Measurements from ENCODE around the gene SF3B2. TPM values are rescaled to one million over a fixed set of nuclear protein-coding genes. Genes with fewer than 3 reads are reported as not detected.

Gene SF3B2
- total RNA-seq, 1 experiment from 2014 or later, result 358 TPM

Other genes starting within 250 kb of the SF3B2 start
- 2.0 and 2.1 TPM in 2 replicates for gene SNX32, start 218.4 kb upstream of the SF3B2 start, total RNA-seq (2021)
- 1,449 and 1,649 TPM in 2 replicates for gene CFL1, start 194.2 kb upstream of the SF3B2 start, total RNA-seq (2021)
- gene MUS81, start 191.9 kb upstream of the SF3B2 start, total RNA-seq (2021), result 64.6 and 77.4 TPM in 2 replicates
- 31.2 and 37.6 TPM in 2 replicates for gene EFEMP2, start 179.6 kb upstream of the SF3B2 start, total RNA-seq (2021)
- not detected in 2 replicates for gene CTSW, start 172.5 kb upstream of the SF3B2 start, total RNA-seq (2021)
- 98.5 and 116 TPM in 2 replicates for gene FIBP, start 163.9 kb upstream of the SF3B2 start, total RNA-seq (2021)
- 32.3 and 32.9 TPM in 2 replicates for gene CCDC85B, start 161.7 kb upstream of the SF3B2 start, total RNA-seq (2021)
- 12.6 and 29.0 TPM in 2 replicates for gene FOSL1, start 152.0 kb upstream of the SF3B2 start, total RNA-seq (2021)
- gene C11orf68, start 133.3 kb upstream of the SF3B2 start, total RNA-seq (2021), result 22.4 and 27.6 TPM in 2 replicates
- gene DRAP1, start 132.9 kb upstream of the SF3B2 start, total RNA-seq (2021), result 122 and 124 TPM in 2 replicates
- gene TSGA10IP, start 106.9 kb upstream of the SF3B2 start, total RNA-seq (2021), result not detected in 2 replicates
- gene SART1, start 90.6 kb upstream of the SF3B2 start, total RNA-seq (2021), result 95.8 and 96.3 TPM in 2 replicates
- gene EIF1AD, start 50.2 kb upstream of the SF3B2 start, total RNA-seq (2021), result 69.4 and 86.2 TPM in 2 replicates
- gene BANF1, start 49.9 kb upstream of the SF3B2 start, total RNA-seq (2021), result 541 and 556 TPM in 2 replicates
- gene CST6, start 40.4 kb upstream of the SF3B2 start, total RNA-seq (2021), result 2.3 and 3.9 TPM in 2 replicates
- gene CATSPER1, start 25.9 kb upstream of the SF3B2 start, total RNA-seq (2021), result not detected in 2 replicates
- 1.8 and 2.0 TPM in 2 replicates for gene GAL3ST3, start 3.2 kb upstream of the SF3B2 start, total RNA-seq (2021)
- 75.7 and 79.1 TPM in 2 replicates for gene PACS1, start 17.9 kb downstream of the SF3B2 start, total RNA-seq (2021)
- 94.3 and 97.4 TPM in 2 replicates for gene KLC2, start 205.3 kb downstream of the SF3B2 start, total RNA-seq (2021)
- gene RAB1B, start 216.3 kb downstream of the SF3B2 start, total RNA-seq (2021), result 171 and 186 TPM in 2 replicates
- gene CNIH2, start 225.8 kb downstream of the SF3B2 start, total RNA-seq (2021), result 11.6 and 13.7 TPM in 2 replicates
- 125 and 128 TPM in 2 replicates for gene YIF1A, start 236.8 kb downstream of the SF3B2 start, total RNA-seq (2021)
- gene TMEM151A, start 239.5 kb downstream of the SF3B2 start, total RNA-seq (2021), result 1.5 and 1.7 TPM in 2 replicates